GM20000 (cell line): Measurements from ENCODE around the gene ATXN7L1.

Experiments
- DNase-seq: peaks from one replicate; pipeline ENCODE4 v3.0.0; 2012; ENCODE audit warnings: low spot score
- CTCF ChIP-seq: IDR thresholded peaks from 2 replicates; pipeline ENCODE4 v1.5.1; 2012; ENCODE audit warnings: mild to moderate bottlenecking, control low read depth; ENCODE audit errors: extremely low read depth, missing control alignments

Gene ATXN7L1

GRCh38 chr7:105876091-105876963 is at the start of gene ATXN7L1:
Gene ATXN7L1 (minus strand): TSS chr7:105876599. CDS start chr7:105876558, 41 bp downstream.
- peak; percentile 78 for TF ChIP-seq CTCF
- peak; percentile 91 for DNase-seq

GRCh38 chr7:105926131-105926530 is 49.7 kb upstream of the ATXN7L1 start:
- no peak for TF ChIP-seq CTCF
- DNase-seq = no peak

- no peak for DNase-seq
- TF ChIP-seq CTCF = no peak
Observed at GRCh38 chr7:105924945-105925344, 48.5 kb upstream of the ATXN7L1 start.

GRCh38 chr7:105920766-105921165 is 44.4 kb upstream of the ATXN7L1 start:
- no peak for DNase-seq
- TF ChIP-seq CTCF = no peak

- no peak for DNase-seq
- no peak for TF ChIP-seq CTCF
Observed at GRCh38 chr7:105917659-105918058, 41.3 kb upstream of the ATXN7L1 start.

- TF ChIP-seq CTCF = no peak
- DNase-seq = no peak
Observed at GRCh38 chr7:105916603-105917002, 40.2 kb upstream of the ATXN7L1 start.

GRCh38 chr7:105913947-105914346 is 37.5 kb upstream of the ATXN7L1 start:
- no peak for DNase-seq
- TF ChIP-seq CTCF = no peak
